SW 1271 (cell line): ENCODE measurements around the gene TECTA.
A peak's percentile ranks its signal among the peaks of the same experiment; 100 is the strongest.

ENCODE experiments used
- DNase-seq, 2 experiments: peaks; one replicate each; lab custom pipeline; 2025; lab: John Stamatoyannopoulos, UW

TECTA gene

DNA sequence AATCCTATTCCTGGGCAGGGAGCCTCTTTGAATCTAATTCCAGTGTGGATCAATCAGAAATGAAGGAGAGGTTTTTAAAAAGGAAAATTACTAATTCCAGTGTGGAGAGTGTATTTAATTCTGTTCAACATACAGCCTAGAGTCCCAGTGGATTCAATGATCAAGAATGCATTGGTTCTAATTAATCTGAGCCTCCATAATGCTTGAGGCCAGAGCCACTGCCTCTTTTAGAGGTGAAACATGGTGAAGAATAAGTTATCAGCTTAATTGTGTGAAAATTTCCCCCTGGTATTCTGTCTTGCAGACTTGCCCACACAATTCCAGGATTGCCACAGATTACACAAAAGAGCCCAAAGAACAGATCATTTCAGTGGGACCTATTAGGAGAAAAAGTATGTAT, 87.7 kb downstream of the TECTA start:
- DNase-seq, result no peak

GRCh38 chr11:121191818-121192217, 90.8 kb downstream of the TECTA start:
- DNase-seq, result no peak

DNA sequence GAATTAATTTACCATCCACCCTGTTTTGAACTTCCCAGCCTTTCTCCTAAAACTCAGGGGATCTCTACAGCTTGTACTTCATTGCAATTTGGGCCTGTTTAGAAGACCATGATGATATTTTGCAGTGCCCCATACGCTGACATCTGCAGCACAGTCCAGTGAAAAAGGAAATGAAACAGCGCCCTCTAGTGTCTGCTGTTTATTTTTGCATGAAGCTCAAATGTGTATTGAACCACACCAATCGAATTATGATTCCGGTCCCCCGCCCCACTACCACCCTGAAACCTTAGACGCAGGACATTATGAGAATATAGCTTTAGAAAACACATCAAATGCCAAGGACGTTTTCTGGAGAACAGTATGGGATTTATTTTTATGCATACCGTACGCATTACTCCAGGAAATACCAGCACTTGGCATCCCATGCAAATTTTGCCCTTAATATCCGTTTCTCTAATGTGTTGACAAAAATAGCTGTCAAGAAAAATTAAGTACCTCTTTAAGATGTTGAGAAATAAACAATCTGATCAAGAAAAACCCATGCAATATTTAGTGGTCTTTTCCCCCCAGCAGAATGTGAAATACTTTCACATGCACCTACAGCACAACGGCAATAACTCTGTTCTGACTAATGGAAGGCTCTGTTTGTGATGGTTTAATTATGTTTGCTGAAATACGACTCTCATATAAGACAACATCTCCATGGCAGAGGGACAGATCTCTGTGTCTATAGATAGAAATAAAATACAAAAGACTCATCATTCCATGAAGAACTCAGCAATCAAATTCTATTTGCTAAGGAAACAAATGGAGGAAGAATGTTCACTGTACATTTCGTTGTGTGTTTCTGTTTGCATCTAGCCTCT, 93.9 kb downstream of the TECTA start:
- peak in 1 of 2 experiments; percentile 29 for DNase-seq

DNA sequence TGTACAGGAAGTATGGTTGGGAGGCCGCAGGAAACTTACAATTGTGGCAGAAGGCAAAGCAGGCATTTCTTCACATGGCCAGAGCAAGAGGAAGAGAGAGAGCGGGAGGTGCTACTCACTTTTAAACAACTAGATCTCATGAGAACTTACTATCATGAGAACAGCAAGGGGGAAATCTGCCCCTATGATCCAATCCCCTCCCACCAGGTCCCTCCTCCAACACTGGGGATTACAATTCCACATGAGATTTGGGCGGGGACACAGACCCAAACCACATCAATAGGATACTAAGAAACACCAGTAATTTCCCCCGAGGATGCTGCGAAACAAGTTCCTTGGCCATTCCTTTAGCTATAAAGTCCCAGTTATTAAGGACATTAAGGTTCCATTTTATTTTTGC, 97.4 kb downstream of the TECTA start:
- no peak for DNase-seq

GRCh38 chr11:121199516-121199915, 98.5 kb downstream of the TECTA start:
- no peak for DNase-seq

DNA sequence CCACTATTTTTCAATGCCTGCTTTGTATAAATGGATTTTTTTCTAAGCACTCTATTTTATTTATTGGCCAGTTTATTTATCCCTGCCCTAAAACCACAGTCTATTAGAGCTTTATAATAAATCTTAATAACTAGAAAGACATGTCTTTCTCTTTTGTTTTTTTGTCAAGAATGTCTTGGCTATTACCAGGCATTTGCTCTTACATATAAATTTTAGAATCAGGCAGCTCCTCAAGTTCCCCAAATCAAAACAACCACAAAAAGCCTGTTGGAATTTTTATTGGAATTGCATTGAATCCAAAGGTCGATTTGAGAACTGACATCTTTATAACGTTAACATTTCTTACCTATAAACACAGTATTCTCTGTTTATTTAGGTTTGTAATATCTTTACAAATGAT, 105.8 kb downstream of the TECTA start:
- no peak for DNase-seq

GRCh38 chr11:121207485-121208115, 106.6 kb downstream of the TECTA start:
- no peak for DNase-seq

DNA sequence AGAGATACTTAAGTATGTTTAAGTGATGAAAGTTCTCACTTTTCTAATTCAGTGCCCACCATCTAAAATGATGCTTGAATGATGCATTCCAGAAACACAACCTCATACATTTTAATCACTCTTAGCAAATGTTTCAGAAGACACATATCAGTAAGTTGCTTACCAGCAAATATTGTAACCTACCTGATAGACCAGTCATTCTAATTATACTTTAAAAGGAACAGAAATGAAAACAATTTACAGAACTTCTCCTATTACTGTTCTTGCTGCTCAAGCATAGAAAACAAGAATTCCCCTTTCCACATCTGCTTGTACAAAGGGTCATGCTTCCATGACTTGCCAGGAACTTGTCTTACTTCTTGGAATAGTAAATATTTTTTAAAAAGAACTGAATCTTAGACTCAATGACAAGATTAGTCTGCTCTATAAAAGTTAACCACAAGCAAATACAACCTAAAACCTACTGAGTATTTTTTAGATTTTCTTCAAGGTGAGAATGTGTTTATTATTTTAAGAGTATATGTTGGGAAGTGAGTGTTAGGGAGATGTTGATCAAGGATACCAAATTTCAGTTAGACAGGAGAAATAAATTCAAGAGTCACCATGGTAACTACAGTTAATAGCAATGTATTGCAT, 109.5 kb downstream of the TECTA start:
- DNase-seq, result no peak

GRCh38 chr11:121211626-121212025, 110.6 kb downstream of the TECTA start:
- DNase-seq, result no peak

DNA sequence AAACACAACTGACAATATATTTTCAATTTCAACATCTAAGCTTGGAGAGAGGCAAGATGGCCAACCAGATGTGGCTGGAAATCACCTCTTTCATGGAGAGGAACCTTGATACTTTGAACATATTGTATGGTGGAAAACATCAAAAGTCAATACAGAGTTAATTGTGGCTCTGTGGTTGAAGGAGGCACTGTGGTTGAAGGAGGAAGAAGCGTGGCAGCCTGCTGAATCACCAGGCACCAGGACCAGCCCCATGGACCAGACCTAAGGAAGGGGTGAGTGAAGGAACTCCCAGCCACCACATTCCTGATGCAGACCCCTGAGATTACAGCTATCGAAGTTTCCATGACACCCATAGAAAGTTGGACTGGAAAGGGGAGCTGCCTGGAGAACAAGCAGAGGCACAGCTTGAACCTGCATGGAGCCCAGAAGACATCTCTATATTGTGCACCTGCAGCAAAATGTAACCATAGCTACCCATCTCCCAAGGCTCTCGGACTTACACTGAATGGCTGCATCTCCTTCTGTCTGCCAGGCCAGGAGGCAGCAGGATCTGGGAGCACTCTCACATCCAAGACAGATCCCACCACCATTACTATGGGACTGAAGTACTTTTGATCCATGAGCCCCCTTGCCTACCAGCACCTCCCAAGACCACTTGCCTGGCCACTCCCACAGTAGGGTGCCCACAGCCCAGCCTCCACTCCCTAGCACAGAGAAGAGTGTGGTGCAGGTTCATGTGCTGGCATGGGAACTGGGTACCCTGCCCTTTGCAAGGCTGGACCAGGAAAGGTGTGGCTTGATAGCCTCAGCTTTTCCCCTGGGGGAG, 111.7 kb downstream of the TECTA start:
- DNase-seq, result no peak

DNA sequence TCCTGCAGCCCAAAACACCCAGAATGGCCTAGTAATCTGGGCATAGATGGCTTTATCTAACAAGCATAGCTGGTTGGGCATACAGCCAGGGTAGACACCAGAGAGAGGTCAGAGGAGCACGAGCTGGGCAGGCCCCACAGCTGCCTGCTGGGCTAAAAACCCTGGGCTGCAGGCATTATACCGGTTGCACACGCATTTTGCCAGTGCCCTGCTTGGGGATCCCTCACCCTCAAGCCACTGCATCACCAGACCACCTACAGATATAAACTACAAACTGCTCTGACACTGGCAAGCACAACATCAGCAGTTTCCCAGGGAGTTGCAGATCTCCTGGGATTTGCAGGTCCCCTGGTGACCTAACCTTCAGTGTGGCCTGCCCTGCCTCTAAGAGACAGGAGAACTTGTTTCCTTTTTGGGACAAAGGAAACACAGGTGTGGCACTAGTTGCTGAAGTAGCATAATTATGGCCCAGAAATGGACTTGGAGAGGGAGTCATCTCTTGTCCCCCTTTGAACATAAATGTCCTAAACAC, 112.4 kb downstream of the TECTA start:
- no peak for DNase-seq

DNA sequence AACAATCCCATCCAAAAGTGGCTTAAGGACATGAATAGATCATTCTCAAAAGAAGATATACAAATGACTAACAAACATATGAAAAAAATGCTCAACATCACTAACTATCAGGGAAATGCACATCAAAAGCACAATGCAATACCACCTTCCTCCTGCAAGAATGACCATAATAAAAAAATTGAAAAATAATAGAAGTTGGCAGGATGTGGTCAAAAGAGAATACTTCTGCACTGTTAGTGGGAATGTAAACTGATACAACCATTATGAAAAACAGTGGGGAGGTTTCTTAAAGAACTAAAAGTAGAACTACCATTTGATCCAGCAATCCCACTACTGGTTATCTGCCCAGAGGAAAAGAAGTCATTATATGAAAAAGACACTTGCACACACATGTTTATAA, 113.8 kb downstream of the TECTA start:
- DNase-seq, result no peak

- no peak for DNase-seq
Measured at GRCh38 chr11:121221496-121222200, 120.6 kb downstream of the TECTA start.

GRCh38 chr11:121223161-121223560, 122.1 kb downstream of the TECTA start:
- DNase-seq, result no peak

GRCh38 chr11:121225382-121225781, 124.3 kb downstream of the TECTA start:
- no peak for DNase-seq

GRCh38 chr11:121226415-121227263, 125.6 kb downstream of the TECTA start:
- DNase-seq, result no peak

GRCh38 chr11:121228851-121229250, 127.8 kb downstream of the TECTA start:
- no peak for DNase-seq

- DNase-seq, result no peak
Measured at GRCh38 chr11:121229495-121230215, 128.6 kb downstream of the TECTA start.

GRCh38 chr11:121231576-121232278, 130.7 kb downstream of the TECTA start:
- DNase-seq, result no peak
